ENCODE data around the gene ZNF365. TPM values are rescaled to one million over a fixed set of nuclear protein-coding genes. Genes with fewer than 3 reads are reported as not detected.

Gene ZNF365, protein sequence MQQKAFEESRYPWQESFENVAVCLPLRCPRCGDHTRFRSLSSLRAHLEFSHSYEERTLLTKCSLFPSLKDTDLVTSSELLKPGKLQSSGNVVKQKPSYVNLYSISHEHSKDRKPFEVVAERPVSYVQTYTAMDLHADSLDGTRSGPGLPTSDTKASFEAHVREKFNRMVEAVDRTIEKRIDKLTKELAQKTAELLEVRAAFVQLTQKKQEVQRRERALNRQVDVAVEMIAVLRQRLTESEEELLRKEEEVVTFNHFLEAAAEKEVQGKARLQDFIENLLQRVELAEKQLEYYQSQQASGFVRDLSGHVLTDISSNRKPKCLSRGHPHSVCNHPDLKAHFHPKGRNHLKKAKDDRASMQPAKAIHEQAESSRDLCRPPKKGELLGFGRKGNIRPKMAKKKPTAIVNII
- total RNA-seq, result 0.24 and 0.93 TPM in 2 replicates
- polyA plus RNA-seq, result 0.28 and 0.60 TPM in 2 replicates

GRCh38 chr10:62373995-62374861, at the start of gene ZNF365:
TSS of gene ZNF365 (plus strand) at chr10:62374369. CDS start at chr10:62376194, 1,825 bp downstream.
- no peaks in the 10 kb centered on the region for H3K79me2 ChIP-seq
- H3K4me3 ChIP-seq, result peak within 1 kb of the TSS; percentile 61
- H3K36me3 ChIP-seq (replicated peaks; ENCODE audit: insufficient read depth, low read depth), result no peaks in the 10 kb centered on the region
- H3K4me2 ChIP-seq, result peak within 1 kb of the TSS; percentile 95
- H3K9me3 ChIP-seq (ENCODE audit: low read depth), result no peaks in the 10 kb centered on the region
- H3K27me3 ChIP-seq, result peaks cover 34% of the 10 kb centered on the region
- no peak for TF ChIP-seq CTCF (IDR thresholded peaks at IDR 0.05; ENCODE audit: poor library complexity)
- TF ChIP-seq EZH2 (IDR thresholded peaks at IDR 0.05; ENCODE audit: borderline replicate concordance), result peak; percentile 35
- no peak for TF ChIP-seq EZH2phosphoT487 (IDR thresholded peaks at IDR 0.05; ENCODE audit: low read depth, severe bottlenecking, unreplicated experiment)
- H3K9me2 ChIP-seq (replicated peaks; ENCODE audit: insufficient read depth), result no peaks in the 10 kb centered on the region
- H4K20me1 ChIP-seq (ENCODE audit: insufficient read depth, poor library complexity, severe bottlenecking), result no peaks in the 10 kb centered on the region
- WGBS (ENCODE audit: low lambda C conversion rate, missing lambda C conversion rate), result 2% methylated on average over 44 of the region's 73 CpGs
- peak; percentile 68 for DNase-seq (ENCODE audit: low spot score)
- no peak within 1 kb of the TSS for H3K27ac ChIP-seq
- no peaks in the 10 kb centered on the region for H3K4me1 ChIP-seq (ENCODE audit: insufficient read depth)
- H2AFZ ChIP-seq, result peak within 1 kb of the TSS; percentile 78

DNA sequence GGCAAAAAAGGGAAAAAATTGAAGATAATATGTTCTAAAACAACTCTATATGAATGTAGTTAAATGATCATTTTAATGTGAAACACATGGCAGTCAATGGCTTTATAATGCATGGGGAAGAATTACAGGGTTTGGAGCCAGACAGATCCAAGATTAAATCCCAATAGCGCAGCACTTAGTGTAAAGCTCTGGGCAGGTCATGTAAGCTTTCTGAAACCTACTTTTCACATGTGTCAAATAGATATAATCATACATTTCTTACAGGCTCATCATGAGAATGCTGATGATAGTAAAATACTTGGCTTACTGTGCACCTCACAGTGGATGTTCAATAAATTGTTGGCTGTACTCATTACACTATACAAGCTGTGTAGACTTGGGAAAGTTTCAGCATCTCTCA, 48.0 kb upstream of the ZNF365 start:
- Histone ChIP-seq H2AFZ (no peak overlapping the region), H3K4me2 (no peak overlapping the region), H3K4me1 (ENCODE audit: insufficient read depth) (no peaks in the 10 kb centered on the region), H3K36me3 (replicated peaks; ENCODE audit: insufficient read depth, low read depth) (no peaks in the 10 kb centered on the region), H4K20me1 (ENCODE audit: insufficient read depth, poor library complexity, severe bottlenecking) (no peaks in the 10 kb centered on the region), H3K4me3 (no peak overlapping the region), H3K9me3 (ENCODE audit: low read depth) (no peaks in the 10 kb centered on the region), H3K9me2 (replicated peaks; ENCODE audit: insufficient read depth) (no peaks in the 10 kb centered on the region), H3K27me3 (no peaks in the 10 kb centered on the region), H3K79me2 (no peaks in the 10 kb centered on the region), H3K27ac (no peak overlapping the region)
- WGBS (ENCODE audit: low lambda C conversion rate, missing lambda C conversion rate), result 92% methylated on average over 1 of the region's 1 CpG
- TF ChIP-seq EZH2phosphoT487 (IDR thresholded peaks at IDR 0.05; ENCODE audit: low read depth, severe bottlenecking, unreplicated experiment), result no peak
- TF ChIP-seq CTCF (IDR thresholded peaks at IDR 0.05; ENCODE audit: poor library complexity), result no peak
- TF ChIP-seq EZH2 (IDR thresholded peaks at IDR 0.05; ENCODE audit: borderline replicate concordance), result no peak
- DNase-seq (ENCODE audit: low spot score), result no peak

- Histone ChIP-seq H3K9me2 (replicated peaks; ENCODE audit: insufficient read depth) (no peaks in the 10 kb centered on the region), H2AFZ (no peak overlapping the region), H3K36me3 (replicated peaks; ENCODE audit: insufficient read depth, low read depth) (no peaks in the 10 kb centered on the region), H3K27me3 (no peaks in the 10 kb centered on the region), H4K20me1 (ENCODE audit: insufficient read depth, poor library complexity, severe bottlenecking) (no peaks in the 10 kb centered on the region), H3K4me2 (no peak overlapping the region), H3K4me1 (ENCODE audit: insufficient read depth) (no peaks in the 10 kb centered on the region), H3K79me2 (no peaks in the 10 kb centered on the region), H3K9me3 (ENCODE audit: low read depth) (no peaks in the 10 kb centered on the region), H3K4me3 (no peak overlapping the region), H3K27ac (no peak overlapping the region)
- TF ChIP-seq EZH2 (IDR thresholded peaks at IDR 0.05; ENCODE audit: borderline replicate concordance) (no peak), CTCF (IDR thresholded peaks at IDR 0.05; ENCODE audit: poor library complexity) (no peak), EZH2phosphoT487 (IDR thresholded peaks at IDR 0.05; ENCODE audit: low read depth, severe bottlenecking, unreplicated experiment) (no peak)
- WGBS (ENCODE audit: low lambda C conversion rate, missing lambda C conversion rate), result 71% methylated on average over 3 of the region's 3 CpGs
- DNase-seq (ENCODE audit: low spot score), result no peak
Measured at GRCh38 chr10:62327885-62328284, 46.3 kb upstream of the ZNF365 start.

Data from hepatocyte (in vitro differentiated cells).